K562 (cell line): ENCODE results near the gene MED20. TPM values are rescaled to one million over a fixed set of nuclear protein-coding genes. Genes with fewer than 3 reads are reported as not detected.
A peak's percentile ranks its signal among the peaks of the same experiment; 100 is the strongest.

Experiments used
- BACH1 ChIP-seq: fragments of 200-800 bp; sonication (Bioruptor generic); IDR thresholded peaks from 2 replicates; pipeline ENCODE4 v1.6.1; 2016; ENCODE audit warnings: missing genetic modification characterization, missing compliant biosample characterization
- CHD1 ChIP-seq: fragments of 200-600 bp; sonication (generic); IDR thresholded peaks from one replicate; pipeline ENCODE4 v1.6.1; 2012; ENCODE audit warnings: mild to moderate bottlenecking, moderate library complexity, low read length, inconsistent platforms
- ERF ChIP-seq: fragments of 450-650 bp; formaldehyde crosslinking; IDR thresholded peaks from 2 replicates; pipeline ENCODE4 v1.4.0; 2020; ENCODE audit warnings: mild to moderate bottlenecking, mixed read lengths
- HINFP ChIP-seq: fragments of 450-650 bp; conservative IDR thresholded peaks from 2 replicates; pipeline ENCODE4 v1.6.1; 2016; ENCODE audit warnings: missing genetic modification characterization, low read depth, mild to moderate bottlenecking, control low read depth, missing compliant biosample characterization
- IFI16 ChIP-seq: fragments of 250-450 bp; sonication (Bioruptor Pico); IDR thresholded peaks from 2 replicates; pipeline ENCODE4 v2.1.2; 2022; ENCODE audit warnings: mild to moderate bottlenecking, inconsistent platforms
- KAT7 ChIP-seq: sonication (generic); formaldehyde crosslinking; IDR thresholded peaks from 2 replicates; pipeline ENCODE4 v1.8.0; 2022; ENCODE audit warnings: missing genetic modification reagents, mild to moderate bottlenecking, borderline replicate concordance
- KLF6 ChIP-seq: fragments of 250-450 bp; sonication (Bioruptor Pico); IDR thresholded peaks from 2 replicates; pipeline ENCODE4 v1.4.0; 2020; ENCODE audit warnings: mild to moderate bottlenecking, moderate library complexity, borderline replicate concordance
- LARP7 ChIP-seq: fragments of 450-650 bp; IDR thresholded peaks from 2 replicates; pipeline ENCODE4 v1.6.1; 2016
- MEF2A ChIP-seq: IDR thresholded peaks from 2 replicates; pipeline ENCODE4 v1.6.1; 2011; ENCODE audit warnings: low read depth, mild to moderate bottlenecking, low read length, moderate library complexity; ENCODE audit not compliant: control insufficient read depth
- NCOA2 ChIP-seq, 2 experiments: fragments of 450-650 bp; IDR thresholded peaks; 2 replicates each; pipeline ENCODE4 v1.6.1; 2018; ENCODE audit warnings: mild to moderate bottlenecking in 2 of 2, moderate library complexity in 1 of 2; ENCODE audit not compliant: partially characterized antibody in 2 of 2
- NFATC3 ChIP-seq: fragments of 450-650 bp; IDR thresholded peaks from 2 replicates; pipeline ENCODE4 v1.6.1; 2017; ENCODE audit warnings: mild to moderate bottlenecking
- PCBP1 ChIP-seq: fragments of 200-400 bp; formaldehyde crosslinking; IDR thresholded peaks from 2 replicates; pipeline ENCODE4 v1.6.1; 2018; ENCODE audit warnings: mild to moderate bottlenecking, low read depth, low read length; ENCODE audit not compliant: poor library complexity, severe bottlenecking
- RBM15 ChIP-seq: fragments of 200-400 bp; formaldehyde crosslinking; IDR thresholded peaks from 2 replicates; pipeline ENCODE4 v1.6.1; 2018; ENCODE audit warnings: mild to moderate bottlenecking, low read length, moderate library complexity; ENCODE audit not compliant: insufficient read depth
- RBM34 ChIP-seq: fragments of 200-400 bp; formaldehyde crosslinking; IDR thresholded peaks from 2 replicates; pipeline ENCODE4 v1.6.1; 2018; ENCODE audit warnings: low read length, borderline replicate concordance; ENCODE audit not compliant: insufficient read depth
- SAP30 ChIP-seq: fragments of 200-600 bp; sonication (generic); IDR thresholded peaks from 2 replicates; pipeline ENCODE4 v1.6.1; 2012; ENCODE audit warnings: borderline replicate concordance, low read depth, mild to moderate bottlenecking, moderate library complexity, low read length, control low read depth, inconsistent platforms; ENCODE audit not compliant: insufficient read depth, poor library complexity, severe bottlenecking
- SOX6 ChIP-seq: fragments of 450-650 bp; IDR thresholded peaks from 2 replicates; pipeline ENCODE4 v1.6.1; 2014; ENCODE audit warnings: mild to moderate bottlenecking
- SRSF9 ChIP-seq: fragments of 200-400 bp; formaldehyde crosslinking; IDR thresholded peaks from 2 replicates; pipeline ENCODE4 v1.6.1; 2017; ENCODE audit warnings: low read depth, low read length, borderline replicate concordance
- STAT5A ChIP-seq: IDR thresholded peaks from 2 replicates; pipeline ENCODE4 v1.6.1; 2012; ENCODE audit warnings: low read length, inconsistent platforms, borderline replicate concordance
- STAT5B ChIP-seq: fragments of 250-450 bp; sonication (Bioruptor Pico); IDR thresholded peaks from 2 replicates; pipeline ENCODE4 v1.8.0; 2021; ENCODE audit warnings: mild to moderate bottlenecking, inconsistent platforms
- TEAD1 ChIP-seq, 2 experiments: fragments of 450-650 bp in 1 of 2; sonication (generic) in 1 of 2; formaldehyde crosslinking; IDR thresholded peaks; 2 replicates each; pipeline versions ENCODE4 v1.4.0 to v1.8.0; 2020 to 2022; ENCODE audit warnings: mild to moderate bottlenecking in 2 of 2, missing genetic modification reagents in 1 of 2
- ZFP1 ChIP-seq: fragments of 450-650 bp; formaldehyde crosslinking; IDR thresholded peaks from 2 replicates; pipeline ENCODE4 v1.4.0; 2020; ENCODE audit warnings: mild to moderate bottlenecking, mixed read lengths
- ZNF668 ChIP-seq: fragments of 250-450 bp; sonication (Bioruptor Pico); IDR thresholded peaks from 2 replicates; pipeline ENCODE4 v1.8.0; 2022; ENCODE audit warnings: mild to moderate bottlenecking, inconsistent platforms
- ZNF830 ChIP-seq: fragments of 250-450 bp; sonication (Bioruptor Pico); IDR thresholded peaks from 2 replicates; pipeline ENCODE4 v1.5.0; 2021; ENCODE audit warnings: mild to moderate bottlenecking
- ZZZ3 ChIP-seq: fragments of 450-650 bp; IDR thresholded peaks from 2 replicates; pipeline ENCODE4 v1.6.1; 2016; ENCODE audit warnings: antibody characterized with exemption, mild to moderate bottlenecking, moderate library complexity
- polyA plus RNA-seq, 8 experiments: library from polyadenylated mRNA; depleted of rRNA in 4 of 8; stranded (reverse) in 5 of 8; unstranded in 3 of 8; fragments of >200 nt; fragmentation: Nextera tagmentation in 2 of 8; fragmentation: Illumina TruSeq in 1 of 8; extraction: Ambion mirVana in 2 of 8; extraction: Trizol in 1 of 8; gene quantifications; 2 replicates each; pipeline versions ENCODE4 v1.2.1 to v1.2.3, GENCODE V29; 2011 to 2014; ENCODE audit warnings: inconsistent platforms in 1 of 8, missing spikeins in 1 of 8
- total RNA-seq, 7 experiments: library from RNA; depleted of rRNA in 6 of 7; stranded (reverse); fragments of >200 nt in 6 of 7; fragmentation: Illumina TruSeq in 2 of 7; extraction: Trizol in 2 of 7; gene quantifications; 2 replicates each; pipeline versions ENCODE4 v1.2.1 to v1.2.3, GENCODE V29; 2011 to 2021; ENCODE audit warnings: low replicate concordance in 1 of 7
- TF ChIP-seq, protein P1 (sequence below): sonication (generic); formaldehyde crosslinking; IDR thresholded peaks from 2 replicates; pipeline ENCODE4 v1.8.0; 2022; ENCODE audit warnings: mild to moderate bottlenecking, missing genetic modification reagents
- TF ChIP-seq, protein P2 (sequence below), 2 experiments: fragments of 450-650 bp in 1 of 2; sonication (generic) in 1 of 2; formaldehyde crosslinking; conservative IDR thresholded peaks; 2 replicates each; pipeline versions ENCODE4 v1.4.0 to v1.8.1; 2020 to 2022; ENCODE audit warnings: mild to moderate bottlenecking in 1 of 2, missing genetic modification reagents in 1 of 2

Gene MED20
- total and polyA plus RNA-seq, 9 of the 15 experiments (the other 6 are each of a cell fraction or from before 2014, with no cell fraction given) = 27.3 to 80.9 (median 46.0) TPM

DNA sequence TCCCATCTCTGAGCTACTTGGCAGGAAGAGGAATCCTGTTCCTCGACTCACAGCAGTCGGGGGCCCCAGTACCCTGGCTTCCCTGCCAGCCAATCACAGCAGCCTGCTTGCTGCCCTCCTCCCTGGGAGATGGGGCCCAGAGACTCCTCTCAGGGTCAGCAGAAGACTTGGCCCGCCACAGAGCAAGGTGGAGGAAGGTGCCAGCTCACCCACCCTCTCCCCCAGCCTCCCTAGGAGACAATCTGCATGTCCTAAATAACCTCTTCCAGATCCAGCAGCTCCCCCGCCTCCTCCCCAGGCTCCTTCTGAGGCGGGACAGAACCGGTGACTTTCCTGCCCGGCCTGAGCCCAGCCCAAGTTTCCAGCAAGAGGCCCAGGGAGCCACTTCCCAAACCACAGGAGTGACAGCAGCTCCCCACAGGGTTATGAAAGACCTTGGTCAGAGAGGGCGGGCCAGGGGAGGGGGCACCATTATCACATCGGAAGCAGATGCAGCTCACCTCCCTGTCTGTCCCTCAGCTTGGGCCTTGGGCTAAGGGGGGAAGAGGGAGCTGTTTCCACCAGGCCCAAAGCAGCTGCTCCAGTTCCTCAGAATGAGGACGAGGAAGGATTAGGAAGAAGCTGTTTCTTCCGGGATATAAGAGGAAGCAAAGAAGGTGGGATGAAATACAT, 18.4 kb upstream of the MED20 start (continued):
- TF ChIP-seq, protein P1, sequence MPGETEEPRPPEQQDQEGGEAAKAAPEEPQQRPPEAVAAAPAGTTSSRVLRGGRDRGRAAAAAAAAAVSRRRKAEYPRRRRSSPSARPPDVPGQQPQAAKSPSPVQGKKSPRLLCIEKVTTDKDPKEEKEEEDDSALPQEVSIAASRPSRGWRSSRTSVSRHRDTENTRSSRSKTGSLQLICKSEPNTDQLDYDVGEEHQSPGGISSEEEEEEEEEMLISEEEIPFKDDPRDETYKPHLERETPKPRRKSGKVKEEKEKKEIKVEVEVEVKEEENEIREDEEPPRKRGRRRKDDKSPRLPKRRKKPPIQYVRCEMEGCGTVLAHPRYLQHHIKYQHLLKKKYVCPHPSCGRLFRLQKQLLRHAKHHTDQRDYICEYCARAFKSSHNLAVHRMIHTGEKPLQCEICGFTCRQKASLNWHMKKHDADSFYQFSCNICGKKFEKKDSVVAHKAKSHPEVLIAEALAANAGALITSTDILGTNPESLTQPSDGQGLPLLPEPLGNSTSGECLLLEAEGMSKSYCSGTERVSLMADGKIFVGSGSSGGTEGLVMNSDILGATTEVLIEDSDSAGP (CRISPR knock-in tag) = no peak
- no peak for TF ChIP-seq ZNF830 (CRISPR knock-in tag)
- TF ChIP-seq STAT5B = no peak
- TF ChIP-seq KLF6 (CRISPR knock-in tag) = no peak
- peak; percentile 80 for TF ChIP-seq SOX6
- TF ChIP-seq PCBP1 = no peak
- TF ChIP-seq ZFP1 = no peak
- TF ChIP-seq ERF (CRISPR knock-in tag) = no peak
- no peak for TF ChIP-seq RBM15
- no peak; the same call in 1 of the 2 replicates for TF ChIP-seq STAT5A
- no peak for TF ChIP-seq MEF2A
- TF ChIP-seq IFI16 (CRISPR knock-in tag) = no peak
- TF ChIP-seq SRSF9 = no peak
- TF ChIP-seq TEAD1 (CRISPR knock-in tag; IDR thresholded peaks at IDR 0.05) = 0 out of 4 replicates have a peak, but pooled peaks of 1 of the 2 experiments have one; percentile 21
- no peak for TF ChIP-seq KAT7 (CRISPR knock-in tag)
- TF ChIP-seq, protein P2, sequence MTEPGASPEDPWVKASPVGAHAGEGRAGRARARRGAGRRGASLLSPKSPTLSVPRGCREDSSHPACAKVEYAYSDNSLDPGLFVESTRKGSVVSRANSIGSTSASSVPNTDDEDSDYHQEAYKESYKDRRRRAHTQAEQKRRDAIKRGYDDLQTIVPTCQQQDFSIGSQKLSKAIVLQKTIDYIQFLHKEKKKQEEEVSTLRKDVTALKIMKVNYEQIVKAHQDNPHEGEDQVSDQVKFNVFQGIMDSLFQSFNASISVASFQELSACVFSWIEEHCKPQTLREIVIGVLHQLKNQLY (CRISPR knock-in tag; conservative IDR thresholded peaks at IDR 0.05) = no peak
- no peak; the same call in 1 of the 2 replicates for TF ChIP-seq BACH1 (tag)
- peak; percentile 22 for TF ChIP-seq SAP30
- TF ChIP-seq ZNF668 (CRISPR knock-in tag) = no peak
- no peak for TF ChIP-seq HINFP (tag)
- TF ChIP-seq ZZZ3 = no peak
- no peak for TF ChIP-seq LARP7
- TF ChIP-seq NFATC3 = no peak
- TF ChIP-seq NCOA2 (IDR thresholded peaks at IDR 0.05; ENCODE audit: partially characterized antibody in 2 of 2) = no peak
- no peak for TF ChIP-seq RBM34
- TF ChIP-seq CHD1 = no peak
